Hindlimb muscle (tissue), 1 donor: ENCODE data around the gene KIF5C. TPM values are rescaled to one million over a fixed set of nuclear protein-coding genes. Genes with fewer than 3 reads are reported as not detected.
A peak's percentile ranks its signal among the peaks of the same experiment; 100 is the strongest.
"Not testable (repeated sequence)": the region's sequence is repeated elsewhere in the genome, so short reads cannot be mapped to it uniquely, and the experiment has no call there.

ENCODE experiments used
- DNase-seq: peaks from one replicate; pipeline ENCODE4 v3.0.0-alpha.2; 2013
- polyA plus RNA-seq: library from polyadenylated mRNA; unstranded; fragments of 120-200 nt; gene quantifications from one replicate; pipeline ENCODE4 v1.2.1, GENCODE V29; 2013; ENCODE audit not compliant: insufficient read length

The KIF5C gene
- polyA plus RNA-seq, 1 donor = 0.96 TPM

DNA sequence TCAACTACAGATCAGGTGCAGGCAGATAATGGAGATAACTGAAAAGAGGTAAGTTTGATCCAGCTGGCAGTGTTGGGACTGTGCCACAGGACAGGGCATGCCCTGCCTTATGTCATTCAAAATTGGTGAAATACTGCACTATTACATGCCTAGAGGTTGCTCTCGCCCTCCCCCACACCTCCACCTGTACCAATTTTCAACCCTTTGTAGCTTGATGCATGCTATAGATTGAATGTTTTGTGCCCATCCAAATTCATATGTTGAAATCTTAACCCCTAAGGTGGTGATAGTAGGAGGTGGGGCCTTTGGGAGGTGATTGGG, 91.4 kb downstream of the KIF5C start:
- DNase-seq = no peak

DNA sequence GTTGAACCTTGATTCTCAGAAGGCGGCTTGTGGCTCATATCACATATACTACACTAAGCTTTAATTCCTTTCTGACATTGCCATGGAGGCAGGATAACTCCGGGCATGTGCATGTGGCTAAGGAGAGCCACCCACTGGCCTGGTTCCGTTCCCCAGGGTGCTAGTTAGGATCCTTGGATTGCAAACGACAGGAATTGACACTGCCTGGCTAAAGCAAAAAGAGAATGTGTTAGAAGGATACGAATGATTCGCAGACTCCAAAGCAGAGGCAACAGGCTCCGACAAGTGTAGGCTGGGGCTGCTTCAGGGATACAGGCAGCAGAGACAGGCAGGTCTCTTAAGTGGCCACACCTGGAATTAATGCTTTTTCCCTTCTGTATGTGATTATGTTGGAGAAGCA, 92.0 kb downstream of the KIF5C start:
- no peak for DNase-seq

DNA sequence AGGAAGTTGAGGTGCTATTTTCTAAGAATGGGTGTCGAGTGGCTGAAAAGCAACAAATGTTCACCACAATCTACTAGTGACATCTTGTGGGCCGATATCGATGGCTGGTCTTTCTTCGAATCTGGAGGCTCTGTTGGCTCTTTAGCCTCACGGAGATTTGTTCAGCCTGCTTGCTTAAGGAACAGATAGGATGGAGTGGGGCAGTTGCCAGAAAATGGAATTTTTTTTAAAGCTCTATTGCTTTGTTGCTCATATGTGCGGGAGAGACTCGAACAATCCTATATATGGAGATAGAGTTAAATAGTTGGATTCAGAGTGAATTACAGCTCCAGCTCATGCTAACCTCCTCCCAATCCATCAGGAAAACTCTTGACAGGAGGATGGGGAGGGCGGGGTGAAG, 92.6 kb downstream of the KIF5C start:
- no peak for DNase-seq

GRCh38 chr2:148968301-148968700, 93.3 kb downstream of the KIF5C start:
- no peak for DNase-seq

GRCh38 chr2:148968776-148969319, 93.8 kb downstream of the KIF5C start:
- no peak for DNase-seq

DNA sequence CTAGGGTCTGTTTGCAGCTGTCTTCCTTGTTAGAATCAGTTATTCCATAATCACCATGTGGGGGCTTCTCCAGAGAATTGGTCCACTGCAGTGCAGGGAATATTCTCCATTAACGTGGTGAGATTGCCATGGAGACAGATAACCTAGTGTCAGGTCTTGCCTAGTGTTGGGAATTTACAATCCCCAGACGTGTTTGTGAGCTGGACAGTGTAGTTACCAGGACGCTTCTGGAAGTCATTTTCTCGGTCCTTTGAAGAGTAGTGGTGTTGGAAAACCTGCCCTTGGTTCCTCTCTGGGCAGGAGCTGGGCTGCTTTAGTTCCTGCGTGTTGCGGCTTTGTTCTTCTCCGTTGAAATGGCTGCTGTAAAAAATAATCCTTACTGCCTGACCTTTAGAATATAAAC, 94.6 kb downstream of the KIF5C start:
- no peak for DNase-seq

- no peak for DNase-seq
These were observed 95.4 kb downstream of the KIF5C start for GRCh38 chr2:148970385-148970784.

DNA sequence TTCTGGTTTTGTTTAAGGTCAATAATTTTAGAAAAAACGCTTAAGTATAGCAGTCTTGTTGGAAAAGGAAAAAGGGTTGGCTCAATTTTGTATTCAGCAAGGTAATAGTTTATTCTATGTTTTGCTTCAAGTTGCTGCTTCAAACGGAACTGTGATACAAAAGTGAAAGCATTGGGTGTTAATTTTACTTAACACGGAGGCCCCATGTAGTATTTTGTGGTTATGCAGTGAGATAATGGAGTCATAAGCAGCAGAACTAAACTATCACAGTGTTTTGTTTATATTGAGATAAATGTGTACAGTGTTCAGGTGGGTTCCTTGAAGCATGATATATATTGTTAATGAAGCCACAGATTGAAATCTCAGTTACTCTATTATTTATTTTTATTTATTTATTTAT, 96.5 kb downstream of the KIF5C start:
- no peak for DNase-seq

GRCh38 chr2:148974095-148974494, 99.1 kb downstream of the KIF5C start:
- DNase-seq = no peak

- DNase-seq = no peak
These were observed 103.1 kb downstream of the KIF5C start for GRCh38 chr2:148978026-148978685.

GRCh38 chr2:148978706-148979105, 103.7 kb downstream of the KIF5C start:
- peak; percentile 45 for DNase-seq

GRCh38 chr2:148979164-148979918, 104.3 kb downstream of the KIF5C start:
- no peak for DNase-seq

GRCh38 chr2:148979919-148980277, 104.9 kb downstream of the KIF5C start:
- DNase-seq = no peak

GRCh38 chr2:148980496-148980895, 105.5 kb downstream of the KIF5C start:
- not testable (repeated sequence) for DNase-seq

GRCh38 chr2:148981324-148981723, 106.3 kb downstream of the KIF5C start:
- no peak for DNase-seq

DNA sequence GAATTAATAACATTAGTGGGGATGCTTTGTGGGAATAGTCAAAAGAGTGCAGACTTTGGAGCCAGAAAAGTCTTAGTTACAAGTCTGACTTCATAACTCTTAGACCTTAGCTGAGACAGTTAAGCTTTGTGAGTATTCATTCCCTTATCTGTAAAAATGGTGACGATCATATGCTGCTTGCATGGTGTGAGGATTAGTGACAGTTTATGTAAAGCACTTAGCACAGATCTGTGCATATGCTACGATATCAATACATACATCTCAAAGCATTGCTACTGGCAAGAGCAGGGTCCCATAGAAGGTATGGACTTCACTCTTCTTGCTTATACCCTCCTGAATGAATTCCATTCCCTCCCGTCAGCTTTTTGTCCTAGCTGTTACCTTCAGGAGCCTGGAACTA, 106.8 kb downstream of the KIF5C start:
- no peak for DNase-seq

DNA sequence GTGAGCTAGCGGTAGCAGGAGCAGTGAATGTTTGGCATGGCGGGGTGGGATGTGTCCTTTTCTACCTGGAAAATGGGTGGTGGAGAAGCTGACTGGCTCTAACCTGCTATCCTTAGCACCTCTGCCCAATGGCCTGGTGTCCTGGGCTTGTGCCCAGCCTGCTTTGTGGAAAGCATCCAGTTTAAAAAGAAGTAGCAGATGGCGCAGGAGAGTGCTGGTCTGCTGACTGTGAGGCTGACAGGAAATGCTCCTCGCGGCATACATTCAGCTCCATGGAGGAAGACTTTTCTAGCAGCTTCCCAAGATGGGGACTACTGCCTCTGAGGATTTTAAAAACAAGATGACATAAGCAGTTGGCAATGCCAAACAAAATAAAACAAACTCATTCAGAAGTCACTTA, 107.3 kb downstream of the KIF5C start:
- DNase-seq = no peak

GRCh38 chr2:148983896-148984295, 108.9 kb downstream of the KIF5C start:
- DNase-seq = no peak

DNA sequence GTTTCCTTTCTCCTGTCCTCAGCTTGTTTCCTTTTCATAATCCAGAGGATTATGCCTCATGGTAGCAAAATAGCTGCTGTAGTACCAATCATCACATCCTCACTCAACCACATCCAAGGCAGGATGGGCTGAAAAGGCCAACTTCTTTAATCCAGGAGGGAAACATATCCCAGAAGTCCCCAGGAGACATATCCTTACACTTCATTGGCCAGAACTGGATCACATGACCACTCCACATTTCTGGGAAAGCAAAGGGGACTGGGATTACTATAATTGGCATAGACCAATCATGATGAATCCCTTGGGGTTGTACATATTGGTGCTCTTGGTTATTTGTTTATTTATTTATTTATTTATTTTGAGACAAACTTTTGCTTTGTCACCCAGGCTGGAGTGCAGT, 109.4 kb downstream of the KIF5C start:
- no peak for DNase-seq

GRCh38 chr2:148987286-148987685, 112.3 kb downstream of the KIF5C start:
- no peak for DNase-seq

GRCh38 chr2:148988337-148988736, 113.3 kb downstream of the KIF5C start:
- no peak for DNase-seq

DNA sequence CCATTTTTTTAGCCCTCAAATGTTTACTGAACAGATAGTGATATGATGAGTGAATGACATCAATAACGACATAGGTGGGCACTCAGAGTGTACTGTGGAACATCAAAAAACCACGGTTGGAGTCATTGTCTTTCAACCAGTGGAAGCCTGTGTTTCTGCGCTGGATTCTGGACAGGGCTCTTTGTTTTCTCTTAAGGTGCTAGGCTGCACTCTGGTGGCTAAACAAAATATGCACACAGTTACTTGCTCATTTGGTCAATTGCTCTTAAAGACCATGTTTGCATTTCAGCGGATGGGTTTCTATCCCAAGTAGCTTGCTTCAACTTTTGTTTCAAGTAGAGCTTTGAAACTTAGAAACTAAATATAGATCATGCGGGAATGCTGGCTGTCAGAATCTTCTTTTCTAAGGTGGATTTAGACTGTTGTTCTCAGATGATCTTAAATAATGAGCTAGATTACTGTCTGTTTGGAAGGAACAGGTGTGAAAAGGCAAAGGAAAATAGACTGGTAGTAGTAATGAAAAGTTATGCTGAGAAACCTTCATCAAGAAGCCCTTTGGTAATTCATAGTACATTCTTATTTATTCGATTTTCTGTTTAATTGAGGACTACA, 115.0 kb downstream of the KIF5C start:
- peak; percentile 74 for DNase-seq

- DNase-seq = no peak
These were observed 115.9 kb downstream of the KIF5C start for GRCh38 chr2:148990968-148991367.

- DNase-seq = no peak
These were observed 117.4 kb downstream of the KIF5C start for GRCh38 chr2:148992448-148992847.
